Measurements from ENCODE around the gene ZDHHC1. TPM values are rescaled to one million over a fixed set of nuclear protein-coding genes. Genes with fewer than 3 reads are reported as not detected.

Gene ZDHHC1
- total RNA-seq, 5 donors from 2014 or later (not counting 1 experiment from before 2014, with no cell fraction given): 0.26 to 0.85 (median 0.47) TPM; not detected in 1

DNA sequence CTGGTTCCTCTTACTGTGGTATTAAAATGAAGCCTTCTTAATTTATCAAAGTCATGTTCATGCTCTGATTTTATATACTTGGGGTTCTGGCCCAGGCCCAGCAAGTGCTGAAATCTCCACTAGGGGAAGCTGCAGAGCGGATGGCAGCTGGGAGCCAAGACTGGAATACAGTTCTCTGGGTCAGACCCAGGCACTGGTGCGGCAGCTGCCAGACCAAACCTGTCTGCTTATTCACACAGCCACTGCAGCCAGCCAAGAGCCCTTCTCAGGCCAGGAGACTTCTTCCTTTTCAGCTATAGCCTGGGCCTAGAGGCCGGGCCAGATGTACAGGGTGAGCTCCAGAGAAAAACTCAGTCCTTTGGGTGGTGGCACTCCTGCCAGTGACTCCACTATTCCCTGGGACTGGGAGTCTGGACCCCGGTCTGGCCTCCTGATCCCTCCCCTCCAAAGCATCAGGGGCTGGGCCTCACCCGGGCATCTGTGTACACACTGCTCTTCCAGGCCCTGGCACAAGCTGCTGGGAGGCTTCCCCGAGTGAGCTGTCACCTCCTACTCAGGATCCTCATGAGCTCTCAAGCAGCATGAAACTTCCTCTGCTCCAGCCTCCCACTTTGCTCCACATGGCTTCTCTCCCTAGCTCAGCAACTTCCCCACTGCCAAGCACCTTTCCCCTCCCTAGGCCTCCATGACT lies 40.3 kb upstream of the ZDHHC1 start:
- ChIA-PET POLR2A (no interaction called here), CTCF (interaction anchor here in 1 of 2 donors (0.7 kb wide), 1 partner anchor 9 kb away, joined by 5 read pairs; no protein-coding TSS in a partner anchor)
- H3K9me3 Mint-ChIP-seq: no peaks in the 10 kb centered on the region
- Histone ChIP-seq H3K27me3 (replicated peaks in 1 of 2; ENCODE audit: control insufficient read depth in 2 of 2, extremely low read depth in 1 of 2, insufficient read depth in 2 of 2, low read length in 1 of 2) (no peaks in the 10 kb centered on the region), H3K36me3 (ENCODE audit: control insufficient read depth in 2 of 2, extremely low read depth in 1 of 2, insufficient read depth in 1 of 2, low read length in 1 of 2) (peaks cover 6 to 47% of the 10 kb centered on the region in 2 donors), H3K9me3 (no peaks in the 10 kb centered on the region), H3K27ac (ENCODE audit: low read length) (no peak overlapping the region), H3K4me3 (ENCODE audit: control insufficient read depth in 1 of 2, extremely low read depth in 1 of 2, low read length in 1 of 2) (no peak overlapping the region), H3K4me1 (ENCODE audit: control insufficient read depth in 1 of 2, extremely low read depth in 1 of 2, insufficient read depth in 2 of 2, low read length in 2 of 2) (peaks cover 0 to 34% of the 10 kb centered on the region in 2 experiments)
- no peak overlapping the region for H3K27ac Mint-ChIP-seq
- H3K4me3 Mint-ChIP-seq: no peak overlapping the region
- H3K4me1 Mint-ChIP-seq: peaks cover 17 to 45% (median 32%) of the 10 kb centered on the region in 3 donors
- H3K36me3 Mint-ChIP-seq: peaks cover 16% of the 10 kb centered on the region
- 91% methylated on average over 5 of the region's 6 CpGs for WGBS (ENCODE audit: insufficient coverage)
- no peaks in the 10 kb centered on the region for H3K27me3 Mint-ChIP-seq
- ATAC-seq (replicated peaks in 1 of 4): no peak
- DNase-seq: no peak

DNA sequence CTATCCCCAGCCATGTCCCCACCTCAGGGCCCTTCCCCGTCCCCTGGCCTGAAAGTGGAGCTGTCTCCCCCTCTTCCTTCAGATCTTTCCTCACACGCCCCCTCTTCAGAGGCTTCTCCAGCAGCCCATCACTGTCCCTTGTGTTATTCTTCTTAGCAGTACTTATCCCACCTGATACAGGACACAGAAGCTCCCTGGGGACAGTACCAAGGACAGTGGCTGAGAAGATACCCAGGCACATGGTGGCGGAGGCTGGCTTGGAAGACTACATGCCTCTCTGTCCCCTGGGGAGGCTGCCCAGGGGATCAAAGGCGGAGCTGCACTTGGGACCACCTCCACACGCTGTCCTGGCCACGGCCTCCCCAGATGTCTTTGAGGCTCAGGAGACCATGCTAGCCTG lies 38.6 kb upstream of the ZDHHC1 start:
- Histone ChIP-seq H3K4me1 (ENCODE audit: control insufficient read depth in 1 of 2, extremely low read depth in 1 of 2, insufficient read depth in 2 of 2, low read length in 2 of 2) (peaks cover 0 to 25% of the 10 kb centered on the region in 2 experiments), H3K27me3 (replicated peaks in 1 of 2; ENCODE audit: control insufficient read depth in 2 of 2, extremely low read depth in 1 of 2, insufficient read depth in 2 of 2, low read length in 1 of 2) (no peaks in the 10 kb centered on the region), H3K4me3 (ENCODE audit: control insufficient read depth in 1 of 2, extremely low read depth in 1 of 2, low read length in 1 of 2) (no peak overlapping the region), H3K36me3 (ENCODE audit: control insufficient read depth in 2 of 2, extremely low read depth in 1 of 2, insufficient read depth in 1 of 2, low read length in 1 of 2) (peaks cover 8 to 51% of the 10 kb centered on the region in 2 donors), H3K9me3 (no peaks in the 10 kb centered on the region), H3K27ac (ENCODE audit: low read length) (no peak overlapping the region)
- no peak for ATAC-seq (replicated peaks in 1 of 4)
- peaks cover 21% of the 10 kb centered on the region for H3K36me3 Mint-ChIP-seq
- no peak for DNase-seq
- H3K4me1 Mint-ChIP-seq: peaks cover 14 to 46% (median 22%) of the 10 kb centered on the region in 3 donors
- H3K9me3 Mint-ChIP-seq: no peaks in the 10 kb centered on the region
- 98% methylated on average over 3 of the region's 6 CpGs for whole genome bisulfite sequencing (ENCODE audit: insufficient coverage)
- CTCF ChIA-PET: no interaction called here
- no peak overlapping the region for H3K4me3 Mint-ChIP-seq
- no peak overlapping the region for H3K27ac Mint-ChIP-seq
- H3K27me3 Mint-ChIP-seq: no peaks in the 10 kb centered on the region
- POLR2A ChIA-PET: no interaction called here

DNA sequence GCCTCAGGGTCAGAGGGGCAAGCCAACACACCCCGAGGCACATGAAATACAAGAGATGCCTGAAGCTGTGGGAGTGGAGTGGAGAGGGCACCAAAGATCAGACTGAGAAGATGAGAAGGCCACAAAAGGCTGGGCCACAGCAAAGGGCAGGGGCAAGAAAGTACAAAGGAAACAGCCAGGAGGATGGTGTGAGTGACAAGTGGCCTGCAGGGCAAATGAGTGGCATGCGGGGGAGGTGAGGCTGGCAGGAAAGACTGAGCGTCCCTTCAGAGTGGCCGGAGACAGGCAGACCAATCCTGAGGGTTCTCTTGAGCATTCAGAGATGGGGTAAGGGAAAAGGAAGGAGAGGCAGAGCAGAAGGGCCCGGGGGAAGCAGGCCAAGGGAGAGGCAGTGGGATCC lies 37.8 kb upstream of the ZDHHC1 start:
- CTCF ChIA-PET: no interaction called here
- Mint-ChIP-seq H3K27ac (no peak overlapping the region), H3K27me3 (no peaks in the 10 kb centered on the region), H3K36me3 (peaks cover 24% of the 10 kb centered on the region), H3K4me3 (no peak overlapping the region), H3K9me3 (no peaks in the 10 kb centered on the region), H3K4me1 (peaks cover 14 to 46% (median 22%) of the 10 kb centered on the region in 3 donors)
- Histone ChIP-seq H3K4me1 (ENCODE audit: control insufficient read depth in 1 of 2, extremely low read depth in 1 of 2, insufficient read depth in 2 of 2, low read length in 2 of 2) (peaks cover 0 to 18% of the 10 kb centered on the region in 2 experiments), H3K27me3 (replicated peaks in 1 of 2; ENCODE audit: control insufficient read depth in 2 of 2, extremely low read depth in 1 of 2, insufficient read depth in 2 of 2, low read length in 1 of 2) (no peaks in the 10 kb centered on the region), H3K27ac (ENCODE audit: low read length) (no peak overlapping the region), H3K9me3 (no peaks in the 10 kb centered on the region), H3K4me3 (ENCODE audit: control insufficient read depth in 1 of 2, extremely low read depth in 1 of 2, low read length in 1 of 2) (no peak overlapping the region), H3K36me3 (ENCODE audit: control insufficient read depth in 2 of 2, extremely low read depth in 1 of 2, insufficient read depth in 1 of 2, low read length in 1 of 2) (peaks cover 8 to 49% of the 10 kb centered on the region in 2 donors)
- POLR2A ChIA-PET: no interaction called here
- DNase-seq (no peak), ATAC-seq (replicated peaks in 1 of 4) (no peak)
- WGBS (ENCODE audit: insufficient coverage): 94% methylated on average over 5 of the region's 5 CpGs

DNA sequence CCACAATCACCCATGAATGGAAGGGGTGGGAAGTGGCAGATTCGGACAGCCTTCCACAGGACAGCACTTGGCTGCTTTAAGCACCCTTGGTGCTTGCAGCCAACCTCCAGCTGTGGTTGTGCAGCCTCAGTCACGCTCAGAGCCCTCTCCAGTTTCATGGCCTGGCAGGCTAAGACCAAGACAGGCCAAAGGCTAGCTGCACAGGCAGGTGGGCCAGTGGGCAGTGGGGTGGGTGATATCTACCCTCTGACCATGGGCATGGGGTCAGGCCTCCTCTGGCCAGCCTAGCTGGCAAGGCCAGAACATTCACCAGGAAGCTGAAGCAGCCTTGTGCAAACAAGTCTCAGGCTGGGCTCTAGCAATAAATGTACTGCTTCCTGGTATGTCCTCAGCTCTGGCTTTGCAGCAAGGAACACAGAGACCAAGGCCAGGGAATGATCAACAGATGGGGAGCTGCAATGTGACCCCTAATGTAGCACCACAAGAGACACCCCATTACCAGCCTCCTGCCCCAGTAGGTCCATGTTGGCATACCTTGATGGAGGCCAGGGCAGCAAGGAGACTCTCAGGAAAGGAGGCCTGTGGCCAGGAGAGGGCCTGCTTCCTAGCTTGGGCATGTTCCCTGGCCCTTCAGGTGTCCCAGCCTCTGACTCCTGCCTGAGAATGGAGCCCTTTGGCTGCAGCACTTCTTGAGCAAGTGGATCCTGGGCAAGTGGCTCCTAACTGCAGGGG lies 35.6 kb upstream of the ZDHHC1 start:
- POLR2A ChIA-PET: interaction anchor here in 1 of 2 donors (0.6 kb wide), 1 partner anchor 298 kb away, joined by 3 read pairs; no protein-coding TSS in a partner anchor
- no peaks in the 10 kb centered on the region for H3K27me3 Mint-ChIP-seq
- H3K36me3 Mint-ChIP-seq: peaks cover 22% of the 10 kb centered on the region
- no peak overlapping the region for H3K27ac ChIP-seq (ENCODE audit: low read length)
- H3K4me3 Mint-ChIP-seq: no peak overlapping the region
- ATAC-seq (replicated peaks in 1 of 4): no peak
- 93% methylated on average over 2 of the region's 2 CpGs for WGBS (ENCODE audit: insufficient coverage)
- H3K27ac Mint-ChIP-seq: no peak overlapping the region
- peaks cover 9 to 35% (median 12%) of the 10 kb centered on the region in 3 donors for H3K4me1 Mint-ChIP-seq
- no peaks in the 10 kb centered on the region for H3K27me3 ChIP-seq (replicated peaks in 1 of 2; ENCODE audit: control insufficient read depth in 2 of 2, extremely low read depth in 1 of 2, insufficient read depth in 2 of 2, low read length in 1 of 2)
- no peak overlapping the region for H3K4me3 ChIP-seq (ENCODE audit: control insufficient read depth in 1 of 2, extremely low read depth in 1 of 2, low read length in 1 of 2)
- CTCF ChIA-PET: interaction anchor here in 1 of 2 donors (0.6 kb wide), 1 partner anchor 27 kb away, joined by 5 read pairs; no protein-coding TSS in a partner anchor
- H3K4me1 ChIP-seq (ENCODE audit: control insufficient read depth in 1 of 2, extremely low read depth in 1 of 2, insufficient read depth in 2 of 2, low read length in 2 of 2): peaks cover 0 to 12% of the 10 kb centered on the region in 2 experiments
- no peaks in the 10 kb centered on the region for H3K9me3 ChIP-seq
- peaks cover 16 to 51% of the 10 kb centered on the region in 2 donors for H3K36me3 ChIP-seq (ENCODE audit: control insufficient read depth in 2 of 2, extremely low read depth in 1 of 2, insufficient read depth in 1 of 2, low read length in 1 of 2)
- no peak for DNase-seq
- H3K9me3 Mint-ChIP-seq: no peaks in the 10 kb centered on the region

DNA sequence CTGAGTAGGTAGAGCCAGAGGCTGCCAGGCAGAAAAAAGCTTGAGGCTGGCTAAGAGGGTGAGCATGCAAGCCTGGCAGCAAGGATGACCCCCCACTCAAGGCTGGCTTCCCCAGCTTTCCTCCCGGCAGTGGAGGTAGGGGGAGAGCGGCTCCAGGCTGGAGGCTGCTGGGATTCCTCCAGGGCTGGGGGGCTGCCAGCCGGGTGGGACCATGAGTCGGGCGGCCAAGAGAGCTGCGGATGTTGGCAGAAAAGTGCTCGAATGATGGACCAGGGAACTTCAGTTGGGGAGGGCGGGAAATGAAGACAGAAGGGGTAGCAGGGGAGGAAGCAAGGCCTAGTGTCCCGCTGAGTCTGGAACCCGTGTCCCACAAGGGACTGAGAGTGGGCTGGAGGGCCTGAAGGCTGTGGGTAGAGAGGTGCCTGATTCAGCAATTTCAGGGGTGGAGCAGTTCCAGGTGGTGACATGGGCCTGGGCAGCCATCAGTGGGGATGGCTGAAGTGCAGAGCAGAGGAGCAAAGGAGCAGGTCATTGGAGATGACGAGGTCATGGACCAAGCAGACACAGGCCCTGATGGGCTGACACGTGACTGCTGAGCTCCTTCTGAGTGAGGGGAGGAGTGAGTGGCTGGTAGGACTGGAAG lies 34.9 kb upstream of the ZDHHC1 start:
- Histone ChIP-seq H3K9me3 (no peaks in the 10 kb centered on the region), H3K36me3 (ENCODE audit: control insufficient read depth in 2 of 2, extremely low read depth in 1 of 2, insufficient read depth in 1 of 2, low read length in 1 of 2) (peaks cover 16 to 57% of the 10 kb centered on the region in 2 donors), H3K27me3 (replicated peaks in 1 of 2; ENCODE audit: control insufficient read depth in 2 of 2, extremely low read depth in 1 of 2, insufficient read depth in 2 of 2, low read length in 1 of 2) (no peaks in the 10 kb centered on the region), H3K27ac (ENCODE audit: low read length) (no peak overlapping the region), H3K4me3 (ENCODE audit: control insufficient read depth in 1 of 2, extremely low read depth in 1 of 2, low read length in 1 of 2) (no peak overlapping the region), H3K4me1 (ENCODE audit: control insufficient read depth in 1 of 2, extremely low read depth in 1 of 2, insufficient read depth in 2 of 2, low read length in 2 of 2) (peaks cover 0 to 5% of the 10 kb centered on the region in 2 experiments)
- CTCF ChIA-PET: interaction anchor here in 1 of 2 donors (0.6 kb wide), 2 partner anchors 28 to 133 kb away, joined by 3 to 5 read pairs; no protein-coding TSS in a partner anchor
- peaks cover 4 to 28% (median 6%) of the 10 kb centered on the region in 3 donors for H3K4me1 Mint-ChIP-seq
- H3K4me3 Mint-ChIP-seq: no peak overlapping the region
- H3K36me3 Mint-ChIP-seq: peaks cover 22% of the 10 kb centered on the region
- POLR2A ChIA-PET: no interaction called here
- no peaks in the 10 kb centered on the region for H3K9me3 Mint-ChIP-seq
- 96% methylated on average over 12 of the region's 12 CpGs for WGBS (ENCODE audit: insufficient coverage)
- H3K27me3 Mint-ChIP-seq: no peaks in the 10 kb centered on the region
- no peak for ATAC-seq (replicated peaks in 1 of 4)
- no peak overlapping the region for H3K27ac Mint-ChIP-seq
- no peak for DNase-seq

DNA sequence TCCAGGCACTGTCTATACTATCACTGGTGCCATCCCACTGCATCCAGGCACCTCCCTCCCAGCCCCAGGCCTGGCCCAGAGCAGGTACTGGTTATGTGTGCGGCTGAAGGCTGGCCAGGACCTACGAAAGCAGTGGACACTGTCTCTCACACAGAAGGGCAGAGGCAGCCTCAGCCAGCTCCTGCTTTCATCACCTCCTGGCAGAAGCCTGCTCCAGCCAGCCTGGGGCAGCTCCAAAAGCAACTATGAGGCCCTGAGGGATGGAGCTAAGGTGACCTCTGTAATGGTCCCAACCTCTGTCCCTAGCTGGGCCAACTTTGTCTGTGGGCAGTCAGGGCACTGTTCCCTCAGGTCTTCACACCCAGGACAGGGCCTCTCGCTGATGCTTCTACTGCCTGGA lies 33.5 kb upstream of the ZDHHC1 start:
- no peaks in the 10 kb centered on the region for H3K9me3 ChIP-seq
- peaks cover 0 to 4% of the 10 kb centered on the region in 2 experiments for H3K4me1 ChIP-seq (ENCODE audit: control insufficient read depth in 1 of 2, extremely low read depth in 1 of 2, insufficient read depth in 2 of 2, low read length in 2 of 2)
- H3K4me1 Mint-ChIP-seq: peaks cover 3 to 17% (median 4%) of the 10 kb centered on the region in 3 donors
- DNase-seq (no peak), ATAC-seq (replicated peaks in 1 of 4) (no peak)
- no peak overlapping the region for H3K27ac ChIP-seq (ENCODE audit: low read length)
- peaks cover 28 to 68% of the 10 kb centered on the region in 2 donors for H3K36me3 ChIP-seq (ENCODE audit: control insufficient read depth in 2 of 2, extremely low read depth in 1 of 2, insufficient read depth in 1 of 2, low read length in 1 of 2)
- H3K27ac Mint-ChIP-seq: no peak overlapping the region
- no peaks in the 10 kb centered on the region for H3K27me3 Mint-ChIP-seq
- H3K4me3 ChIP-seq (ENCODE audit: control insufficient read depth in 1 of 2, extremely low read depth in 1 of 2, low read length in 1 of 2): no peak overlapping the region
- H3K27me3 ChIP-seq (replicated peaks in 1 of 2; ENCODE audit: control insufficient read depth in 2 of 2, extremely low read depth in 1 of 2, insufficient read depth in 2 of 2, low read length in 1 of 2): no peaks in the 10 kb centered on the region
- WGBS (ENCODE audit: insufficient coverage): 95% methylated on average over 3 of the region's 3 CpGs
- no peak overlapping the region for H3K4me3 Mint-ChIP-seq
- ChIA-PET POLR2A (no interaction called here), CTCF (no interaction called here)
- H3K36me3 Mint-ChIP-seq: peaks cover 27% of the 10 kb centered on the region
- no peaks in the 10 kb centered on the region for H3K9me3 Mint-ChIP-seq
